Prostate gland (tissue), 2 donors: ENCODE measurements around the gene HOOK2. TPM values are rescaled to one million over a fixed set of nuclear protein-coding genes. Genes with fewer than 3 reads are reported as not detected.

Source experiments
- DNase-seq: peaks from one replicate; pipeline ENCODE4 v3.0.0-alpha.2; 2019; ENCODE audit warnings: low spot score
- H3K27ac ChIP-seq, 2 donors: fragments of 200-600 bp; sonication (generic); 2 replicates each; pipeline ENCODE4 v1.5.1; 2017 to 2019
- H3K27me3 ChIP-seq: fragments of 200-600 bp; sonication (generic); replicated peaks from 2 replicates; pipeline ENCODE4 v1.5.1; 2019; ENCODE audit not compliant: insufficient read depth
- H3K36me3 ChIP-seq, 2 donors: fragments of 200-600 bp; sonication (generic); 1 replicate in 1 of 2; 2 replicates in 1 of 2; pipeline versions ENCODE4 v1.5.1 to v1.8.1; 2017 to 2019
- H3K4me1 ChIP-seq: fragments of 200-600 bp; sonication (generic); replicated peaks from 2 replicates; pipeline ENCODE4 v1.5.1; 2019
- H3K4me3 ChIP-seq, 2 donors: fragments of 200-600 bp; sonication (generic); 2 replicates each; pipeline ENCODE4 v1.5.1; 2017 to 2019
- H3K9me3 ChIP-seq: fragments of 200-600 bp; sonication (generic); 2 replicates; pipeline ENCODE4 v1.5.1; 2017
- CTCF ChIP-seq, 4 experiments: fragments of 200-600 bp in 2 of 4; fragments of 450-650 bp in 2 of 4; sonication (generic) in 2 of 4; IDR thresholded peaks; 1 replicate in 3 of 4; 2 replicates in 1 of 4; pipeline ENCODE4 v1.5.1; 2016 to 2019; ENCODE audit warnings: antibody characterized with exemption in 4 of 4, mild to moderate bottlenecking in 2 of 4, moderate library complexity in 2 of 4
- POLR2A ChIP-seq: fragments of 450-650 bp; IDR thresholded peaks from one replicate; pipeline ENCODE4 v1.6.1; 2016; ENCODE audit warnings: antibody characterized with exemption, mild to moderate bottlenecking
- POLR2AphosphoS5 ChIP-seq: sonication (generic); formaldehyde crosslinking; IDR thresholded peaks from one replicate; pipeline ENCODE4 v1.6.1; 2017; ENCODE audit warnings: antibody characterized with exemption
- WGBS: methylation state at CpG from one replicate; pipeline ENCODE4 v1.1.5; 2018; 5-methylcytosine and 5-hydroxymethylcytosine counted together
- intact Hi-C: fragments of 100-400 bp; cut with DNase I; formaldehyde crosslinking; loops from one replicate; pipeline ENCODE4 v1.14.2; 2022
- total RNA-seq, 2 donors: library from RNA; depleted of rRNA; stranded (reverse); fragments of >200 nt; gene quantifications; one replicate each; pipeline ENCODE4 v1.1.0, GENCODE V29; 2016

The HOOK2 gene
- total RNA-seq, 2 donors from 2014 or later = 49.6 to 126 TPM

DNA sequence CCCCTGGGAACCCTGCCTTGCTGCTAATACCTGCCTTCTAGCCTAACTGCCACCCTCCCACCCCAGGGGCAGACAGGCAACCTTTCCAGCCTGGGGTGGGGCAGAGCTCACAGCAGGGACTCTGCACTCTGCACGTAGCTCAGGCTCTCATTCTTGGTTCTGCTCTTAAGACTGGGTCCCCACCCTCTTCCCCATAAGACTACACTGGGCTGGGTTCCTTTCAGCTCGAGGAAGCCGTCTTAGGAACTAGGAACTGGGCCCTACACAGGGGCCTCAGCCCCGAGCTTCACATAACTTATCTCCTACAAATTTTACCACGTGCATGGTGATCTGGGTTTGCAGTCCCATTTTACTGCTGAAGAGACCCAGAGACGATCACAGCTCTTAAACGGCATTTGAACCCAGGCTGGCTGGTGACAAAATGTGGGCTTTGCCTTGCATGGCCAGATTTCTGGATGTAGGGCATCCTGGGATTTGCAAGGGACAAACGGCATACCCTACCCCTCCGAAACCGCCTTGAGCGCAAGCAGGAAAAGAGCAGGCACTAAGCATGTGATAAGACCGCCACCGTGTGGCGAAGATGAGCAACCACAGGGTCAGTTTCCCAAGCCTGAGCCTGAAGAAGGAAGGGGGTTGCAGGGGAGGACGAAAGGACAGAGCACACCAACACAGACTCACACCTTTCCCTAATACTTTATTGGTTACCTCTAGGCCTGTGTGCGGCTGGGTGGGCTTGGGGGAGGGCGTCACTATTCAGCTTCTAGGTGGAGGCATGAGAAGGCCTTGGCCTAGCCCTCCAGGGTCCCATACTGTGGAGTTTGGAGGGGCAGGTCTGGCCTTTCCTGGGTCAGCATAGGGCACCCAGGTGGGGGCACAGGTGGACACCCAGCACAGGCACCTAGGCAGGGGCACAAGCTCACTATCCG is 21.1 kb upstream of the HOOK2 start:
- H3K9me3 ChIP-seq = no peaks in the 10 kb centered on the region
- H3K4me1 ChIP-seq = peaks cover 8% of the 10 kb centered on the region
- no peak overlapping the region for H3K4me3 ChIP-seq
- no peak for TF ChIP-seq POLR2A
- peak; percentile 72 to 99 (median 96) for TF ChIP-seq CTCF (IDR thresholded peaks at IDR 0.05)
- TF ChIP-seq POLR2AphosphoS5 = peak; percentile 89
- intact Hi-C loops = loop anchor here (10.0 kb wide), 1 partner anchor 72 kb away; the partner anchor contains the start of gene TNPO2
- H3K27me3 ChIP-seq = no peaks in the 10 kb centered on the region
- peak; percentile 66 for DNase-seq
- WGBS = 11% methylated on average over 18 of the region's 18 CpGs
- peaks cover 0 to 6% of the 10 kb centered on the region in 2 donors for H3K36me3 ChIP-seq
- peak overlapping the region in 1 of 2 donors; percentile 38 for H3K27ac ChIP-seq

GRCh38 chr19:12794971-12795381 is 19.6 kb upstream of the HOOK2 start:
- Histone ChIP-seq H3K27ac (peak overlapping the region in 1 of 2 donors; percentile 100), H3K9me3 (no peaks in the 10 kb centered on the region), H3K27me3 (no peaks in the 10 kb centered on the region), H3K4me1 (peaks cover 6% of the 10 kb centered on the region), H3K4me3 (no peak overlapping the region), H3K36me3 (peaks cover 0 to 6% of the 10 kb centered on the region in 2 donors)
- 91% methylated on average over 9 of the region's 9 CpGs for WGBS
- TF ChIP-seq CTCF (IDR thresholded peaks at IDR 0.05) (no peak), POLR2A (no peak), POLR2AphosphoS5 (no peak)
- intact Hi-C loops = loop anchor here (1.0 to 10.0 kb wide), 2 partner anchors 18 to 70 kb away; partner anchors contain the start of gene TNPO2
- no peak for DNase-seq

GRCh38 chr19:12794196-12794941 is 19.0 kb upstream of the HOOK2 start:
- peak overlapping the region; percentile 100 for H3K27ac ChIP-seq
- peaks cover 5% of the 10 kb centered on the region for H3K4me1 ChIP-seq
- peaks cover 0 to 4% of the 10 kb centered on the region in 2 donors for H3K36me3 ChIP-seq
- H3K27me3 ChIP-seq = no peaks in the 10 kb centered on the region
- 68% methylated on average over 7 of the region's 7 CpGs for WGBS
- intact Hi-C loops = loop anchor here (1.0 to 10.0 kb wide), 2 partner anchors 17 to 70 kb away; partner anchors contain the start of gene TNPO2
- TF ChIP-seq POLR2AphosphoS5 = no peak
- H3K9me3 ChIP-seq = no peaks in the 10 kb centered on the region
- DNase-seq = no peak
- peak overlapping the region; percentile 79 to 85 for H3K4me3 ChIP-seq

GRCh38 chr19:12793290-12794195 is 18.2 kb upstream of the HOOK2 start:
- intact Hi-C loops = loop anchor here (1.0 to 10.0 kb wide), 2 partner anchors 16 to 69 kb away; partner anchors contain the start of gene TNPO2
- TF ChIP-seq POLR2A (peak; percentile 94), CTCF (IDR thresholded peaks at IDR 0.05) (peak in 1 of 4 experiments; percentile 30), POLR2AphosphoS5 (peak; percentile 98)
- peaks cover 13% of the 10 kb centered on the region for H3K4me1 ChIP-seq

More at GRCh38 chr19:12793290-12794195, 18.2 kb upstream of the HOOK2 start:
- peak overlapping the region; percentile 79 to 85 for H3K4me3 ChIP-seq
- no peaks in the 10 kb centered on the region for H3K27me3 ChIP-seq
- WGBS = 0% methylated on average over 18 of the region's 81 CpGs
- no peaks in the 10 kb centered on the region for H3K9me3 ChIP-seq
- DNase-seq = peak; percentile 94
- no peaks in the 10 kb centered on the region for H3K36me3 ChIP-seq
- peak overlapping the region; percentile 100 for H3K27ac ChIP-seq
